ENCODE results near the gene BLOC1S1.

DNA sequence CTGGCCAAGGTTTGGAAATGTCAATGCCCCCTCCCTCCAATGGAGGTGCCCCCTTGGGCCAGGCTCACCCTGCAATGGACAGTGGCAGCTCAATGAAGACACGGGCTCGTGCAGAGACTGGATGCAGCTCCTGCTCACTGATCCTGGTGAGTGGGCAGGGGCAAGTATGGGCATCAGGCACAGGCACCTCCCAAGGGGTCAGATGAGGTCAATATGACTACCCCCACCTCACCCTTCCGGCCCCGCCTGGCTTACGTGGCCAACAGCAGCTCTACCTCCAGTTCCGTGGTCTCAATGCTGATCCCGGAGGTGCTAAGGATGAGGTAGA, 21.7 kb upstream of the BLOC1S1 start:
- TF ChIP-seq EZH2 (IDR thresholded peaks at IDR 0.05) (no peak), FOXP2 (optimal IDR thresholded peaks at IDR 0.05; ENCODE audit: control extremely low read depth, extremely low read length, insufficient read depth) (no peak)
